Activated naive CD8-positive, alpha-beta T cell treated with anti-CD3 and anti-CD28 coated beads for 36 hours (primary cell): ENCODE data around the gene CDK10. TPM values are rescaled to one million over a fixed set of nuclear protein-coding genes. Genes with fewer than 3 reads are reported as not detected.
"Not testable (repeated sequence)": the region's sequence is repeated elsewhere in the genome, so short reads cannot be mapped to it uniquely, and the experiment has no call there.

Experiments used
- DNase-seq: peaks from one replicate; pipeline ENCODE4 v3.0.0; 2021
- H3K27ac Mint-ChIP-seq: one replicate; pipeline ENCODE4 v1.8.0; 2022; ENCODE audit warnings: mild to moderate bottlenecking, moderate library complexity, mixed read lengths
- H3K27me3 Mint-ChIP-seq: one replicate; pipeline ENCODE4 v1.8.0; 2022; ENCODE audit warnings: mild to moderate bottlenecking, mixed read lengths
- H3K36me3 Mint-ChIP-seq: one replicate; pipeline ENCODE4 v1.8.0; 2021; ENCODE audit warnings: mild to moderate bottlenecking, mixed read lengths
- H3K4me1 Mint-ChIP-seq: one replicate; pipeline ENCODE4 v1.8.0; 2021; ENCODE audit warnings: mixed read lengths
- H3K4me3 Mint-ChIP-seq: one replicate; pipeline ENCODE4 v1.8.0; 2022; ENCODE audit warnings: mild to moderate bottlenecking, moderate library complexity, mixed read lengths
- H3K9me3 Mint-ChIP-seq: one replicate; pipeline ENCODE4 v1.8.0; 2022; ENCODE audit warnings: mixed read lengths
- total RNA-seq, 2 experiments: library from RNA; stranded (reverse); gene quantifications; one replicate each; pipeline ENCODE4 v1.2.3, GENCODE V29; 2021

The CDK10 gene
- total RNA-seq, 2 experiments from 2014 or later: 72.9 to 77.0 TPM

DNA sequence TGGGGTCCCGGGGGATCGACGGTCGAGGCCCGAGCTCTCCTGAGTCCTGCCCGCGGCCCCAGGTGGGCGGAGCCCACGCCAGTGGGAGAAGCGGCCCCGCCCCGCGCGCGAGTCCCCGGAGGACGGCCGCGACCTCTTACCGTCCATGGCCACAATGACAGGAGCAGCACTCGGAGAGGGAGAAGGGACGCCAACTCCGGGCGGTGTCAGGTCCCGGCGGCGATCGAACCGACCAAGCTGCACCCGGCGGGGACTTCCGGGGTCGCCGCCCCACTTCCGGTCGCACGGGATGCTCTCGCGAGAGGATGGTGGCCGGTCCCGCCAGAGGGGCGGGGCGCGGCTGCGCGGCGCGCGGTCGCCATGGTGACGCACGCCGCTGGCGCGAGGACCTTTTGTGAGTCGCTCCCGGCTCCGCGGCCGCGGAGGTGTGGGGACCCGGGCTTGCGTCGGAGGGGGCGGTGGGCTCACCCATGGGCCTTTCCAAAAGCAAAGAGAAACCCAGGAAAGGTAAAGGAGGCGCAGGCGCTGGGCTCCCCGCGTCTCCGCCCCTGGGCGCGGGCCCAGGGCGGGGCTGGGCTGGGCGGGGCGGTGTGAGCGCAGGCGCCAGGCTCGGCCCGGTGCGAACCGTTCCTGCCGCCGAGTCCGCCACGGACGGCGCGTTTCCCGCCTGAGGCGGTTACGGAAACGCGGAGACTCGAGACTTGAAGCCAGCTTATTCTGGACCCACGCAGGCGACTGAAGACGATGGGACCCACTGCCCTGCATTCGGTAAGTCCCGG lies 28.9 kb upstream of the CDK10 start, which contains the start of the genes CHMP1A and SPATA33:
CHMP1A (minus strand) TSS at position 267 of the 779 bp plus-strand sequence; CDS start at position 147, 120 bp downstream.
SPATA33 (plus strand) TSS at position 395 of the 779 bp plus-strand sequence; CDS start at position 471, 76 bp downstream.
- H3K4me1 Mint-ChIP-seq: peaks cover 22% of the 10 kb centered on the region
- peak within 1 kb of the TSS; percentile 82 for H3K27ac Mint-ChIP-seq
- peaks cover 31% of the 10 kb centered on the region for H3K36me3 Mint-ChIP-seq
- peak within 1 kb of the TSS; percentile 89 for H3K4me3 Mint-ChIP-seq
- no peaks in the 10 kb centered on the region for H3K27me3 Mint-ChIP-seq
- DNase-seq: peak; percentile 96
- no peaks in the 10 kb centered on the region for H3K9me3 Mint-ChIP-seq

DNA sequence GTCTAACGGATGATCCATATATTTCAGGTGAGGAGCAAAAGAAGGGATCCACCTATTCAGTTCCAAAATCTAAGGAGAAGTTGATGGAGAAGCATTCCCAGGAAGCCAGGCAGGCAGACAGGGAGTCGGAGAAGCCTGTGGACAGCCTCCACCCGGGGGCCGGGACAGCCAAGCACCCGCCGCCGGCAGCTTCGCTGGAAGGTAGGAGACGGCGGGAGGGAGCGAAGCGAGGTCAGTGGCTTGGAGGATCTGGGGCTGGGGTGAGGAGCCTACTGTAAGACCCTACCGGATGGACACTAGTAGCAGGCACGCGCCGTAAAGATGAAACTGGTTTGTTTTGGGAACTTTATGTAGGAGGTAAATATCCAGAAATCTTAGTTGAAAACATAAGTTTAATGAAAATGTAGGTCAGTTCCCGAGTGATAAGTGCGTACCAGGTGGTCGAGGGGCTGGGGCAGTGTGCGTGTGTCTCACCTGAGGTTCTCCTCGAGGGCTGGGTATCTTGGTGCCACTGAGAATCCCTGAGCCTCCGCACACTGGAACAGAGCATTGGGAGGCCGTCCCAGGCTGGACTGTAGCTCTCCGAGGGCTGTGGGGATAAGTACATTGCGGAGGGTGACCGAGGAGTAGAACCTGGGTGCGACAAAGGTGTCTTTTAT lies 28.1 kb upstream of the CDK10 start:
- Mint-ChIP-seq H3K4me3 (peak overlapping the region; percentile 89), H3K36me3 (peaks cover 37% of the 10 kb centered on the region), H3K27ac (peak overlapping the region; percentile 82), H3K9me3 (no peaks in the 10 kb centered on the region), H3K4me1 (peaks cover 22% of the 10 kb centered on the region), H3K27me3 (no peaks in the 10 kb centered on the region)
- no peak for DNase-seq

DNA sequence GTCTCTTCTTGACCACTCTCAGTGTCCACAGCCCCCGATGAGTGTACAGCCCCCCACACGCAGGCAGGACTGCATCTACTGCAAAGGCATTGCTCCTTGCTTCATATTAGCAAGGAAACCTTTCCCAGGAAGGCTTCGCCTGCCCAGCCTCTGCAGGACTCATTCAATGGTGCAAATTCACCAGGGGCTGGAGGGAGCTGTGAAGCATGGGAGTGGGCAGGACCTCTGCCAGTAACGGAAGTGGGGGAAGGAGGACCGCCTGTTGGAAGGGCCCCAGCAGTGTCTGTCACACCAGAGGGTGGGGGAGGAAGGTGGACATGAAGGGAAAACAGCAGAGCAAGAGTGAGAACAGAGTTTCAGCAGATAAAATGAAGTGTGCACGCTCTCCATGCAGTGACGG lies 26.3 kb upstream of the CDK10 start:
- no peak overlapping the region for H3K27ac Mint-ChIP-seq
- no peak for DNase-seq
- H3K4me3 Mint-ChIP-seq: no peak overlapping the region
- H3K27me3 Mint-ChIP-seq: no peaks in the 10 kb centered on the region
- no peaks in the 10 kb centered on the region for H3K9me3 Mint-ChIP-seq
- peaks cover 43% of the 10 kb centered on the region for H3K36me3 Mint-ChIP-seq
- H3K4me1 Mint-ChIP-seq: peaks cover 20% of the 10 kb centered on the region

DNA sequence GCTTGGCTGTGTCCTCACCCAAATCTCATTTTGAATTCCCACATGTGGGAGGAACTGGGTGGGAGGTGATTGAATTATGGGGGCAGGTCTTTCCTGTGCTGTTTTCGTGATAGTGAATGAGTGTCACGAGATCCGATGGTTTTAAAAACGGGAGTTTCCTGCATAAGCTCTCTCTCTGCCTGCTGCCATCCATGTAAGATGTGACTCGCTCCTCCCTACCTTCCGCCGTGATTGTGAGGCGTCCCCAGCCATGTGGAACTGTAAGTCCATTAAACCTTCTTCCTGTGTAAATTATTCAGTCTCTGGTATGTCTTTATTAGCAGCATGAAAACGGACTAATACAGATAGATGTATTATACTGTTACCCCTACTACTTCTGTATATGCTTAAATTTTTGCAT lies 25.3 kb upstream of the CDK10 start:
- DNase-seq: no peak
- Mint-ChIP-seq H3K27ac (no peak overlapping the region), H3K36me3 (peaks cover 45% of the 10 kb centered on the region), H3K9me3 (no peaks in the 10 kb centered on the region), H3K4me3 (no peak overlapping the region), H3K4me1 (peaks cover 16% of the 10 kb centered on the region), H3K27me3 (no peaks in the 10 kb centered on the region)

DNA sequence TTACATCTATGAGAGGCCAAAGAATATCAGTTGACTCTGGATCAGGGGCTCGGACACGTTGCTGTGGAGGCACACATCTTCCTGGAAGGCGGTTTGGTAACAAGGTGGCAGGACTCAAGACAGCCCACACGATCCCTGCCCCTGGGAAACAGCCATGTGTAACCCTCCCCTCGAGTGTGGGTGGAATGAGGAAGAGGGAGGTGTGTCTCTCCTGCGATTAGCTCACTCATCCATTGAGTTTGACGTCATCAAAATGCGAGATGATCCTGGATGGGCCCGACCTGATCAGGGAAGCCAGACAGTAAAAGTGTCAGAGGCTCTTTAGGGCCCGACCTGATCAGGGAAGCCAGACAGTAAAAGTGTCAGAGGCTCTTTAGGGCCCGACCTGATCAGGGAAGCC lies 22.3 kb upstream of the CDK10 start:
- not testable (repeated sequence) for H3K27ac Mint-ChIP-seq, H3K9me3 Mint-ChIP-seq, DNase-seq, H3K4me3 Mint-ChIP-seq, H3K27me3 Mint-ChIP-seq
- H3K36me3 Mint-ChIP-seq: peaks cover 45% of the 10 kb centered on the region
- H3K4me1 Mint-ChIP-seq: peaks cover 12% of the 10 kb centered on the region

DNA sequence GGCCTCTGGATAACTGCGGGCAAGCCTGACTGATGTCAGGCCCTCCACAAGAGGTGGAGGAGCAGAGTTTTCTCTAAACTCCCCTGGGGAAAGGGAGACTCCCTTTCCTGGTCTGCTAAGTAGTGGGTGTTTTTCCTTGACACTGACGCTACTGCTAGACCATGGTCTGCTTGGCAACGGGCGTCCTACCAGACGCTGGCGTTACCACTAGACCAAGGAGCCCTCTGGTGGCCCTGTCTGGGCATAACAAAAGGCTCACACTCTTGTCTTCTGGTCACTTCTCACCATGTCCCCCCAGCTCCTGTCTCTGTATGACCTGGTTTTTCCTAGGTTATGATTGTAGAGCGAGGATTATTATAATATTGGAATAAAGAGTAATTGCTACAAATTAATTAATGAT lies 19.5 kb upstream of the CDK10 start:
- not testable (repeated sequence) for H3K9me3 Mint-ChIP-seq, H3K4me3 Mint-ChIP-seq, H3K27ac Mint-ChIP-seq, H3K27me3 Mint-ChIP-seq
- peaks cover 14% of the 10 kb centered on the region for H3K4me1 Mint-ChIP-seq
- peak; percentile 22 for DNase-seq
- H3K36me3 Mint-ChIP-seq: peaks cover 25% of the 10 kb centered on the region

DNA sequence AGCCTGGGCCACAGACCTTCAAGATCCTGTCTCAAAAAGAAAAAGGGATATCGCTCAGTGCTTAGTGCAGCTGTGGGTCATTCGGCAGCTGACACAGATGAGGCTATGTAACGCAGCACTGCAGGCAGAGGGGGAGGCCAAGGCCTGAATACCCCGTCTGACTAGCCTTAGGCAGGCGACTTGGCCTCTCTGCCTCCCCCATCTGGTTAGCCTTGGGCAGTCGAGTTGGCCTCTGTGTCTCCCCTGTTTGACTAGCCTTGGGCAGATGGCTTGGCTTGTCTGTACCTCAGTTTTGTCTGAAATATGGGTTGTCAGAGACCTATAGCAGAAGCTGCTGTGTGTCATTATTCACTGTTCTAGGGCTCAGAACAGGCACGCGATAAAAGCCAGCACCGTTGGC lies 18.9 kb upstream of the CDK10 start:
- H3K9me3 Mint-ChIP-seq: no peaks in the 10 kb centered on the region

DNA sequence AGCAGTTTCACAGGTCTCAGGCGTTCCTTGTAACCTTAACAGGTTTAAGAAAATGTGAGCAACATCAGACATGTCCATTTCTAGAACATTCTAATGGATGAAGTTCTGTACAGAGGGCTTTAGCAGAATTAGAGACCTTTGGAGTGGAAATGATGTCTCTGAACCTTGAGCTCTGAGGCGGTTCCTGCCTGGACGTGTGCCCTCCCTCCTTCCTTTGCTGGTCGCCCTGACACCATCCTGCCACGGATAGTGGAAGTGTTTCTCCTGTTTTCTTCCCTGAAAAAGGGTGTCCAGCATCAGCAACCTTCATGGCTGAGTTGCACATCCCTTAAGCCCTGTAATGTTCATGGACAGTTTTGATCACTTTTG lies 17.7 kb upstream of the CDK10 start:
- peaks cover 14% of the 10 kb centered on the region for H3K4me1 Mint-ChIP-seq
- H3K27me3 Mint-ChIP-seq: no peaks in the 10 kb centered on the region
- H3K36me3 Mint-ChIP-seq: peaks cover 12% of the 10 kb centered on the region
- H3K9me3 Mint-ChIP-seq: no peaks in the 10 kb centered on the region
- H3K4me3 Mint-ChIP-seq: no peak overlapping the region
- no peak overlapping the region for H3K27ac Mint-ChIP-seq
- DNase-seq: no peak

More for the DNA sequence above, 18.9 kb upstream of the CDK10 start:
- H3K4me1 Mint-ChIP-seq: peaks cover 14% of the 10 kb centered on the region
- H3K27ac Mint-ChIP-seq: no peak overlapping the region
- H3K36me3 Mint-ChIP-seq: peaks cover 21% of the 10 kb centered on the region
- DNase-seq: no peak
- no peak overlapping the region for H3K4me3 Mint-ChIP-seq
- no peaks in the 10 kb centered on the region for H3K27me3 Mint-ChIP-seq

DNA sequence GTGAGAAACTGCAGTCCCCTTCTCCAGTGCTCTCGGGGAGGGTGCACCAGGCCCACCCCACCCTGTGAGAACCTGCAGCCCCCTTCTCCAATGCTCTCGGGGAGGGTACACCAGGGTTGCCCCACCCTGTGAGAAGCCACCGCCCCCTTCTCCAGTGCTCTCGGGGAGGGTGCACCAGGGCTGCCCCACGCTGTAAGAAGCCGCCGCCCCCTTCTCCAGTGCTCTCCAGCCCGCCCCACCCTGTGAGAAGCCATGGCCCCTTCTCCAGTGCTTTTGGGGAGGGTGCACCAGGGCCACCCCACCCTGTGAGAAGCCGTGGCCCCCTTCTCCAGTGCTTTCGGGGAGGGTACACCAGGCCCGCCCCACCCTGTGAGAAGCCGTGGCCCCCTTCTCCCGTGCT lies 16.7 kb upstream of the CDK10 start:
- Mint-ChIP-seq H3K9me3 (no peaks in the 10 kb centered on the region), H3K27me3 (no peaks in the 10 kb centered on the region), H3K4me3 (no peak overlapping the region), H3K4me1 (peaks cover 14% of the 10 kb centered on the region), H3K36me3 (peaks cover 8% of the 10 kb centered on the region), H3K27ac (no peak overlapping the region)
- no peak for DNase-seq

DNA sequence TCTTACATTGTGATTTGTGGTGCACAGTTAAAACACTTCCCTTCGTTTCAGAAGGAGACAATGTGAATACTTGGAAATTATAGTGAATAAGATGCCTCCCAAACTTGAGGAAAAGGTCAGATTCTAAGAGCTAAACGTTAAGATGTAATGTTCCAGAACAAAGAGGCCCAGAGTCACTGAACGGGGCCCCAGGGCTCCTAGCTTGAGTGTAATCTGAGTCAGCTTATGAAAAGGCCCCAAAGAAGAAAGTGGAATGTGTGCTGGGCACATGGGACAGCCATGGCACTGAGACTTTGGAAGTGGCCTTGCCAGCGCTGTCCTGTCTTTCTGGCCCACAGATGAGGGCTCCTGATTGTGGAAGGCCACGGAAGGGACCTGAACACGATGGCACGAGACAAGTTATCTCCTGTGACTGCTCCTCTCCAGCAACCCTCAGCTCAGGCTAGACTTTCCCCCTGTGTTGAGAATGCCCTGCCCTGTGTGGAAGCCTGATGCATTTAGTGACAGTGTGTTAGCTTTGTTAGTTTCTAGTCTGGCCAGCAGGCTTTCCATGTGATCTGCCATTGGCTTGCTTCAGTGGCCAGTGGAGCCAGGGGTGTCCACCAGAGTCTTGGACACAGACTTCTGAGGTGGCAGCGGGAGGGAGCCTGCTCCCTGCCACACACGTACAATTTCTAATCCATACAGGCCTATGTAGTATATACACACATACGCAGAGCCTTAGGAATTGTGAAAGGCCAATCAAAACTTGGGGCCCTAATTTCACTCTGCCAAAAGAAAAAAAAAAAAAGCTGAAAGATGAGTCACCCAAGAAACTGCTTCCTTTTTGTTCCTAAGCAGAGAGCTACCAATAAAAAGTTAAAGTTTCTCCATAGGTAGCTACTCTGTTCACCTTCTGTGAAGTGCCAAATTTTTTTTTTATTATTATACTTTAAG lies 15.7 kb upstream of the CDK10 start:
- Mint-ChIP-seq H3K27me3 (no peaks in the 10 kb centered on the region), H3K9me3 (no peaks in the 10 kb centered on the region), H3K36me3 (peaks cover 10% of the 10 kb centered on the region), H3K27ac (no peak overlapping the region), H3K4me1 (peaks cover 14% of the 10 kb centered on the region), H3K4me3 (no peak overlapping the region)
- no peak for DNase-seq

DNA sequence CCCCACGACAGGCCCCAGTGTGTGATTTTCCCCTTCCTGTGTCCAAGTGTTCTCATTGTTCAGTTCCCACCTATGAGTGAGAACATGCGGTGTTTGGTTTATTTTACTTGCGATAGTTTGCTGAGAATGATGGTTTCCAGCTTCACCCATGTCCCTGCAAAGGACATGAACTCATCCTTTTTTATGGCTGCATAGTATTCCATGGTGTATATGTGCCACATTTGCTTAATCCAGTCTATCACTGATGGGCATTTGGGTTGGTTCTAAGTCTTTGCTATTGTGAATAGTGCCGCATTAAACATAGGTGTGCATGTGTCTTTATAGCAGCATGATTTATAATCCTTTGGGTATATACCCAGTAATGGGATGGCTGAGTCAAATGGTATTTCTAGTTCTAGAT lies 14.9 kb upstream of the CDK10 start:
- H3K4me1 Mint-ChIP-seq: peaks cover 14% of the 10 kb centered on the region
- H3K9me3 Mint-ChIP-seq, DNase-seq, H3K27ac Mint-ChIP-seq, H3K36me3 Mint-ChIP-seq, H3K27me3 Mint-ChIP-seq, H3K4me3 Mint-ChIP-seq: not testable (repeated sequence)

DNA sequence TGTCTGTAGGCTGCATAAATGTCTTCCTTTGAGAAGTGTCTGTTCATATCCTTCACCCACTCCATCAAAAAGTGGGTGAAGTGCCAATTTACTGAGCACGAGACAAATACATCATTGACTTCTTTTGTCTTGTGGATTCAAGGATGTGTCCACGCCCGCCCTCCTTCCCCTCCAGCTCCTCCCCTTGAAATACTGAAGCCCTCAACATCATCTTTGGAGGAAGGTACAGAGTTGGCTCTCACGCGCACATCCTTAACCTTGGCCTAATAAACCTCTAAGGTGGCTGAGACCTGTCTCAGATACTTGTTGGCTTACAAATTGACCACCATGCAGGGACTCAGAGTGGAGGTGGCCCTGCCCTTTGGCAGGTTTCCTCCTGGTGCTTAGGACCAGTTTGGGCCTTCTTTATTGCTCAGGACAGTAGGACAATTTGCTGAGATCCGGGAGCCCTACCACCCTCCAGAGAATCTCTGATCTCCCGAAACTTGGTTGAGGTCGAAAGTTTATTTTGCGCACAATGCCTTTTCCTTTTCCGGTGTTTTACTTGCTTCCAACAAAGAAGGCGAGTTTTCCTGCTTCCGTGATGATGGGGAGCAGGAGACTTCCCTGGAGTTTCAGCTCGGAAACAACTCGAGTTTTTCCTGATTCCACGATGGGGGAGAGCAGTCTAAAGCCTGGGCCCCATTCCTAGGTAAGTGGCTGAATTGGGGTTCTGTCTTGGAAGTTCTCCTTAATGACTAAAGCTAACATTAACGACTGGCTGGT lies 14.1 kb upstream of the CDK10 start:
- Mint-ChIP-seq H3K36me3 (peaks cover 4% of the 10 kb centered on the region), H3K4me3 (no peak overlapping the region), H3K9me3 (no peaks in the 10 kb centered on the region), H3K27me3 (no peaks in the 10 kb centered on the region), H3K4me1 (peaks cover 14% of the 10 kb centered on the region), H3K27ac (no peak overlapping the region)
- DNase-seq: no peak

DNA sequence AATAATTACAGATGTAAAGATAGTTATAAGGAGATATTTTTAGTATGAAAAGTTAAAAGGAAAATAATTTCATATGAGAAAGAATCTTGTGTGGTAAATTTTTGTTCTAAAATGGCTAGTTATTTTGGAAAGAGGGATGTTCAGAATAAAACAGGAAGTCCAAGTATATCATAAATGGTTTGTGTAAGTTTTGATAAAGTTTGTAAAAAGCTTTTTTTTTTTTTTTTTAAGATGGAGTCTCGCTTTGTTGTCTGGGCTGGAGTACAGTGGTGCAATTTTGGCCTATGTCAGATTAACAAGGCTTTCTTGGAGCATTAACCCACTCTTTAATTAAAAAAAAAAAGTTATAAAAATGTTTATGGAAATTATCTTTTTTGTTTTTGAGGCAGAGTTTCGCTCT lies 8.2 kb upstream of the CDK10 start:
- no peak for DNase-seq
- H3K4me3 Mint-ChIP-seq: no peak overlapping the region
- H3K27me3 Mint-ChIP-seq: no peaks in the 10 kb centered on the region
- H3K4me1 Mint-ChIP-seq: no peaks in the 10 kb centered on the region
- H3K9me3 Mint-ChIP-seq: no peaks in the 10 kb centered on the region
- H3K36me3 Mint-ChIP-seq: peaks cover 1% of the 10 kb centered on the region
- H3K27ac Mint-ChIP-seq: no peak overlapping the region

DNA sequence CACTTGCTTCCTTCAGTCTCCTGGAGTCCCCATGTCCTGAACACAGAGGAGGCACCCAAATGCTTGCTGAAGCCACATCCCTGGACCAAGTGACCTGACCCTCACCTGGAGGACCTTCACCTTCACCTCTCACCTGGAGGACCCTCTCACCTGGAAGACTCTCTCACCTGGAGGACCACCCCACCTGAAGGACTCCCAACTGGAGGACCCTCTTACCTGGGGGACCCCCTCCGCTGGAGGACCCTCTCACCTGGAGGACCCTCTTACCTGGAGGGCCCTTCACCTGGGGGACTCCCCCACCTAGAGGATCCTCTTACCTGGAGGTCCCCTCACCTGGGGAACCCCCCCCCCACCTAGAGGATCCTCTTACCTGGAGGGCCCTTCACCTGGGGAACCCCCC lies 573 bp upstream of the CDK10 start:
- Mint-ChIP-seq H3K4me3 (peak overlapping the region; percentile 22), H3K36me3 (peaks cover 24% of the 10 kb centered on the region), H3K27me3 (no peaks in the 10 kb centered on the region), H3K4me1 (peaks cover 14% of the 10 kb centered on the region), H3K27ac (no peak overlapping the region), H3K9me3 (peaks cover 2% of the 10 kb centered on the region)
- no peak for DNase-seq
